Right atrium auricular region (tissue), 2 donors: ENCODE results near the gene CAMTA1. TPM values are rescaled to one million over a fixed set of nuclear protein-coding genes. Genes with fewer than 3 reads are reported as not detected.

Source experiments
- DNase-seq: peaks from one replicate; pipeline ENCODE4 v3.0.0-alpha.2; 2019; ENCODE audit warnings: low spot score
- H3K27ac ChIP-seq, 2 donors: fragments of 200-600 bp; sonication (generic); 1 replicate in 1 of 2; 2 replicates in 1 of 2; pipeline ENCODE4 v1.5.1; 2016 to 2019
- H3K27me3 ChIP-seq, 2 donors: fragments of 200-600 bp; sonication (generic); one replicate each; pipeline versions ENCODE4 v1.5.1 to v1.6.0; 2017 to 2019
- H3K36me3 ChIP-seq: fragments of 200-600 bp; sonication (generic); one replicate; pipeline ENCODE4 v1.5.1; 2016
- H3K4me1 ChIP-seq, 2 donors: fragments of 200-600 bp; sonication (generic); one replicate each; pipeline versions ENCODE4 v1.5.1 to v1.6.0; 2017 to 2019
- H3K4me3 ChIP-seq, 2 donors: fragments of 200-600 bp; sonication (generic); 1 replicate in 1 of 2; 2 replicates in 1 of 2; pipeline ENCODE4 v1.5.1; 2017 to 2019; ENCODE audit warnings: mild to moderate bottlenecking in 1 of 2, moderate library complexity in 1 of 2
- H3K9me3 ChIP-seq, 2 donors: fragments of 200-600 bp; sonication (generic); one replicate each; pipeline ENCODE4 v1.5.1; 2019
- CTCF ChIP-seq, 2 donors: fragments of 200-600 bp; sonication (generic); IDR thresholded peaks; one replicate each; pipeline ENCODE4 v1.5.1; 2019; ENCODE audit warnings: antibody characterized with exemption in 2 of 2
- total RNA-seq, 2 donors: library from RNA; depleted of rRNA; stranded (reverse); fragments of >200 nt; gene quantifications; one replicate each; pipeline ENCODE4 v1.1.0, GENCODE V29; 2016

CAMTA1 gene
- total RNA-seq, 2 donors from 2014 or later: 132 to 190 TPM

GRCh38 chr1:7505771-7506453, 720.7 kb downstream of the CAMTA1 start:
- no peak for DNase-seq
- Histone ChIP-seq H3K9me3 (no peaks in the 10 kb centered on the region), H3K4me1 (peaks cover 0 to 29% of the 10 kb centered on the region in 2 donors), H3K36me3 (no peaks in the 10 kb centered on the region), H3K4me3 (no peak overlapping the region), H3K27ac (no peak overlapping the region), H3K27me3 (no peaks in the 10 kb centered on the region)
- no peak for TF ChIP-seq CTCF (IDR thresholded peaks at IDR 0.05)

- Histone ChIP-seq H3K4me3 (no peak overlapping the region), H3K27ac (no peak overlapping the region), H3K4me1 (peaks cover 0 to 29% of the 10 kb centered on the region in 2 donors), H3K9me3 (no peaks in the 10 kb centered on the region), H3K36me3 (no peaks in the 10 kb centered on the region), H3K27me3 (no peaks in the 10 kb centered on the region)
- TF ChIP-seq CTCF (IDR thresholded peaks at IDR 0.05): no peak
- DNase-seq: no peak
Measured at GRCh38 chr1:7506454-7507284, 721.4 kb downstream of the CAMTA1 start.

GRCh38 chr1:7507285-7508019, 722.2 kb downstream of the CAMTA1 start:
- no peak for DNase-seq
- no peaks in the 10 kb centered on the region for H3K9me3 ChIP-seq
- H3K4me3 ChIP-seq: no peak overlapping the region
- TF ChIP-seq CTCF (IDR thresholded peaks at IDR 0.05): no peak
- no peaks in the 10 kb centered on the region for H3K36me3 ChIP-seq
- H3K27ac ChIP-seq: no peak overlapping the region
- H3K27me3 ChIP-seq: no peaks in the 10 kb centered on the region
- H3K4me1 ChIP-seq: peaks cover 0 to 29% of the 10 kb centered on the region in 2 donors

- Histone ChIP-seq H3K27me3 (no peaks in the 10 kb centered on the region), H3K36me3 (no peaks in the 10 kb centered on the region), H3K9me3 (no peaks in the 10 kb centered on the region), H3K4me3 (no peak overlapping the region), H3K27ac (peak overlapping the region in 1 of 2 donors; percentile 27), H3K4me1 (peaks cover 0 to 29% of the 10 kb centered on the region in 2 donors)
- DNase-seq: no peak
- TF ChIP-seq CTCF (IDR thresholded peaks at IDR 0.05): no peak
Measured at GRCh38 chr1:7508052-7508933, 723.0 kb downstream of the CAMTA1 start.

- no peak for TF ChIP-seq CTCF (IDR thresholded peaks at IDR 0.05)
- H3K4me1 ChIP-seq: peaks cover 0 to 29% of the 10 kb centered on the region in 2 donors
- no peaks in the 10 kb centered on the region for H3K36me3 ChIP-seq
- peak overlapping the region; percentile 14 to 27 for H3K27ac ChIP-seq
- no peaks in the 10 kb centered on the region for H3K9me3 ChIP-seq
- H3K4me3 ChIP-seq: no peak overlapping the region
- H3K27me3 ChIP-seq: no peaks in the 10 kb centered on the region
- no peak for DNase-seq
Measured at GRCh38 chr1:7508934-7509519, 723.8 kb downstream of the CAMTA1 start.
